ENCODE results near the gene TEKT3.

TEKT3 gene

DNA sequence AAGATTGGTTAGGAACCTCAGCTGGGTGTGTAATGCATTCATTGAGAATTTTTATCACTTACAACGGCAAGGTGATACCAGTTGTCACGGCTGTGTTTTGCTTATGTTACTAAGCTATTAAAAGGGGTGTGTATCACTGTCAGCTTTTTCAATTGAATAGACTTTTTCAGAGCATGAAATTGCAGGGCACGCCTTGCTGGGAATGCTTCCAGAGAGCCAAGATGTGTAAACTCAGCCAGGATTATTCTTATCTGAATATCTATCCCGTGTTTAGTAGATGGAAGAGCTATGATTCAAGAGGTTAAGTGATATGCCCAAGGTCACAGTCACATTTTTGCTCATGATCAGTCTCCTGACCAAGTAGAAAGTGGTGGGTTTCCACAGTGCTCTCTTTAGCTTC lies 6.6 kb upstream of the TEKT3 start:
- no peak for TF ChIP-seq EZH2phosphoT487 (IDR thresholded peaks at IDR 0.05; ENCODE audit: low read depth)
- TF ChIP-seq, protein P1, sequence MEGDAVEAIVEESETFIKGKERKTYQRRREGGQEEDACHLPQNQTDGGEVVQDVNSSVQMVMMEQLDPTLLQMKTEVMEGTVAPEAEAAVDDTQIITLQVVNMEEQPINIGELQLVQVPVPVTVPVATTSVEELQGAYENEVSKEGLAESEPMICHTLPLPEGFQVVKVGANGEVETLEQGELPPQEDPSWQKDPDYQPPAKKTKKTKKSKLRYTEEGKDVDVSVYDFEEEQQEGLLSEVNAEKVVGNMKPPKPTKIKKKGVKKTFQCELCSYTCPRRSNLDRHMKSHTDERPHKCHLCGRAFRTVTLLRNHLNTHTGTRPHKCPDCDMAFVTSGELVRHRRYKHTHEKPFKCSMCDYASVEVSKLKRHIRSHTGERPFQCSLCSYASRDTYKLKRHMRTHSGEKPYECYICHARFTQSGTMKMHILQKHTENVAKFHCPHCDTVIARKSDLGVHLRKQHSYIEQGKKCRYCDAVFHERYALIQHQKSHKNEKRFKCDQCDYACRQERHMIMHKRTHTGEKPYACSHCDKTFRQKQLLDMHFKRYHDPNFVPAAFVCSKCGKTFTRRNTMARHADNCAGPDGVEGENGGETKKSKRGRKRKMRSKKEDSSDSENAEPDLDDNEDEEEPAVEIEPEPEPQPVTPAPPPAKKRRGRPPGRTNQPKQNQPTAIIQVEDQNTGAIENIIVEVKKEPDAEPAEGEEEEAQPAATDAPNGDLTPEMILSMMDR (IDR thresholded peaks at IDR 0.05; ENCODE audit: low read depth, low read length): no peak
- H3K27me3 ChIP-seq (ENCODE audit: low read depth, low read length): peaks cover 8% of the 10 kb centered on the region
- no peak overlapping the region for H3K9ac ChIP-seq (ENCODE audit: low read length)
- H3K4me3 ChIP-seq (ENCODE audit: low read length): no peak overlapping the region
- no peaks in the 10 kb centered on the region for H4K20me1 ChIP-seq (ENCODE audit: insufficient read depth, low read length)
- no peak overlapping the region for H2AFZ ChIP-seq (ENCODE audit: low read depth, low read length)
- H3K79me2 ChIP-seq (ENCODE audit: low read length): no peaks in the 10 kb centered on the region
- H3K36me3 ChIP-seq (replicated peaks; ENCODE audit: low read depth, low read length): no peaks in the 10 kb centered on the region
- no peak overlapping the region for H3K4me2 ChIP-seq (ENCODE audit: low read length)
- no peak overlapping the region for H3K27ac ChIP-seq (ENCODE audit: low read length)
- H3K9me3 ChIP-seq (ENCODE audit: insufficient read depth, low read length): no peaks in the 10 kb centered on the region
- H3K4me1 ChIP-seq (ENCODE audit: low read length): no peaks in the 10 kb centered on the region

DNA sequence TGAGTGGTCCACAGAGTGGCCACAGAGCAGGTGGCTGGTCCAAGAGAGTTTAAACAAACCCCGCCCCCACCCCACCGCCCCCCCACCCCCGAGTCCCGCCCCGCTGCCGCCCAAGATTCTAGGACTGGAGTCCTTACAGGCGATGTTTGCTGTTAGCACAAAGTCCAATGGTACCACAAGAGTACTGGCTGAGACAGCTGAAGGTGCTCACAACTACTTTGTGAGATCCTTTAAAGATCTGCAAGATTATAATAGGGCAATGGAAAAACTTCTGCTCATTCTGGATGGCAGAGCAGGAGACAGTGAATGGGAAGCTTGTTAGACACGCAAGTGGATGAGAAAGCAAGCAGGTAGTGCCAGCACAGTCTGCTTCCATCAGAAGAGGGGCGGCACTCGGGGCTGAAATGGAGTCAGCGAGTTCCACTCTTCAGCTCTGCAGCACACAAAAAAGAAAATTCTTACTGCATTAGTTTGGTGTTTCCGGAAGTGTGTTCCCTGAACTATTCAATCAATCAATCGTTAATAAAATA lies 4.7 kb upstream of the TEKT3 start:
- Histone ChIP-seq H3K79me2 (ENCODE audit: low read length) (no peaks in the 10 kb centered on the region), H3K36me3 (replicated peaks; ENCODE audit: low read depth, low read length) (no peaks in the 10 kb centered on the region), H2AFZ (ENCODE audit: low read depth, low read length) (no peak overlapping the region), H4K20me1 (ENCODE audit: insufficient read depth, low read length) (no peaks in the 10 kb centered on the region), H3K9ac (ENCODE audit: low read length) (no peak overlapping the region), H3K27me3 (ENCODE audit: low read depth, low read length) (peaks cover 8% of the 10 kb centered on the region), H3K27ac (ENCODE audit: low read length) (no peak overlapping the region), H3K4me1 (ENCODE audit: low read length) (no peaks in the 10 kb centered on the region), H3K9me3 (ENCODE audit: insufficient read depth, low read length) (no peaks in the 10 kb centered on the region), H3K4me2 (ENCODE audit: low read length) (no peak overlapping the region), H3K4me3 (ENCODE audit: low read length) (no peak overlapping the region)
- TF ChIP-seq EZH2phosphoT487 (IDR thresholded peaks at IDR 0.05; ENCODE audit: low read depth): no peak
- TF ChIP-seq, protein P1 (IDR thresholded peaks at IDR 0.05; ENCODE audit: low read depth, low read length): no peak

DNA sequence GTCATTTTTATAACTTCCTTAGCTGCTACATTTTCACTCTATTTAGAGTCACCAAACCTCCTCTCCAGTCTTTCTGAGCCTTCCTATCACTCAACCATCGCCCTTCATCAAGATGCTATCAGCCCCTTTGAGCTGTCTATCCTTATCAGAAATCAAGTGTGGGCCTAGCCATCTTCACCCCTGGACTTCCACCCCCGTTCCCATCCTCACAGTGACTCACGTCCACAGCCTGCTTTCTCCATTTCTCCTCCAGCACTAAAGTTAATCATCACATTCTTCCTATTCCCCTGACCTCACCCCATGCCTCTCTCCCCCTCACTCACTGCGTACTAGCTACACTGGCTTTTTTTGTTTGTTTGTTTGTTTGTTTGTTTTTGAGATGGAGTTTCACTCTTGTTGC lies 2.4 kb upstream of the TEKT3 start:
- Histone ChIP-seq H2AFZ (ENCODE audit: low read depth, low read length) (no peak overlapping the region), H3K4me3 (ENCODE audit: low read length) (no peak overlapping the region), H3K36me3 (replicated peaks; ENCODE audit: low read depth, low read length) (no peaks in the 10 kb centered on the region), H3K27me3 (ENCODE audit: low read depth, low read length) (peaks cover 8% of the 10 kb centered on the region), H3K27ac (ENCODE audit: low read length) (no peak overlapping the region), H3K4me2 (ENCODE audit: low read length) (no peak overlapping the region), H3K79me2 (ENCODE audit: low read length) (no peaks in the 10 kb centered on the region), H4K20me1 (ENCODE audit: insufficient read depth, low read length) (no peaks in the 10 kb centered on the region), H3K9ac (ENCODE audit: low read length) (no peak overlapping the region), H3K9me3 (ENCODE audit: insufficient read depth, low read length) (no peaks in the 10 kb centered on the region), H3K4me1 (ENCODE audit: low read length) (no peaks in the 10 kb centered on the region)
- TF ChIP-seq EZH2phosphoT487 (IDR thresholded peaks at IDR 0.05; ENCODE audit: low read depth): no peak
- TF ChIP-seq, protein P1 (IDR thresholded peaks at IDR 0.05; ENCODE audit: low read depth, low read length): no peak

DNA sequence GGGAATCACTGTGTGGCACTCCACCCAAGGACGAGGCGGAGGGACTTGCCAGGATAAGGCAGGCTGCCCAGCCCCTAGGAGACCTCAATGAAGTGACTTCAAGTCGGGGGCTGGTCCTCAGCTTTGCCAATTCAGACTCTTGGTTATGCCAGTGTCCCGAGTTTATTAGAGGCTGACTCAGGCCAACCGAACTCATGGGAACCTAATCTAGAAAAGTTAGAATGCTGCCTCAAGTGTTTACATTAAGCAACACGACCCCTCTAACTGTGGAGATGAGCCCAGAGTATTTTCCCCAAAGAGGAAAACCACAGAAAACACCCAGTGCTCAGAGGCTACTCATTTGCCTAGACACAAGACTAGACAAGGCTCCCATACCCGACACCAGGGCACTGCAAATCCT lies 1.1 kb upstream of the TEKT3 start:
- H3K9me3 ChIP-seq (ENCODE audit: insufficient read depth, low read length): no peaks in the 10 kb centered on the region
- H3K27ac ChIP-seq (ENCODE audit: low read length): no peak overlapping the region
- H4K20me1 ChIP-seq (ENCODE audit: insufficient read depth, low read length): no peaks in the 10 kb centered on the region
- no peak overlapping the region for H3K4me3 ChIP-seq (ENCODE audit: low read length)
- no peak overlapping the region for H3K4me2 ChIP-seq (ENCODE audit: low read length)
- H3K4me1 ChIP-seq (ENCODE audit: low read length): no peaks in the 10 kb centered on the region
- no peak overlapping the region for H3K9ac ChIP-seq (ENCODE audit: low read length)
- TF ChIP-seq, protein P1 (IDR thresholded peaks at IDR 0.05; ENCODE audit: low read depth, low read length): no peak
- no peak for TF ChIP-seq EZH2phosphoT487 (IDR thresholded peaks at IDR 0.05; ENCODE audit: low read depth)
- H3K27me3 ChIP-seq (ENCODE audit: low read depth, low read length): peaks cover 8% of the 10 kb centered on the region
- H2AFZ ChIP-seq (ENCODE audit: low read depth, low read length): no peak overlapping the region
- no peaks in the 10 kb centered on the region for H3K79me2 ChIP-seq (ENCODE audit: low read length)
- H3K36me3 ChIP-seq (replicated peaks; ENCODE audit: low read depth, low read length): no peaks in the 10 kb centered on the region
